GM18870 (cell line): ENCODE data around the gene CSN3.

Experiments used
- ATAC-seq: cut with Tn5 transposase; IDR thresholded peaks from one replicate; pipeline ENCODE4 v1.9.1; 2021; ENCODE audit warnings: moderate library complexity; ENCODE audit not compliant: unreplicated experiment

CSN3 gene

GRCh38 chr4:70288651-70289050 is 46.3 kb downstream of the CSN3 start:
- ATAC-seq: no peak

GRCh38 chr4:70291341-70291740 is 48.9 kb downstream of the CSN3 start:
- no peak for ATAC-seq

- no peak for ATAC-seq
These were observed 55.2 kb downstream of the CSN3 start for GRCh38 chr4:70297576-70297975.

GRCh38 chr4:70298051-70298450 is 55.7 kb downstream of the CSN3 start:
- ATAC-seq: no peak

- no peak for ATAC-seq
These were observed 57.2 kb downstream of the CSN3 start for GRCh38 chr4:70299643-70300042.

- ATAC-seq: no peak
These were observed 57.8 kb downstream of the CSN3 start for GRCh38 chr4:70300215-70300614.
